Measurements from ENCODE around the gene PPP2R5A.
A peak's percentile ranks its signal among the peaks of the same experiment; 100 is the strongest.

Gene PPP2R5A

DNA sequence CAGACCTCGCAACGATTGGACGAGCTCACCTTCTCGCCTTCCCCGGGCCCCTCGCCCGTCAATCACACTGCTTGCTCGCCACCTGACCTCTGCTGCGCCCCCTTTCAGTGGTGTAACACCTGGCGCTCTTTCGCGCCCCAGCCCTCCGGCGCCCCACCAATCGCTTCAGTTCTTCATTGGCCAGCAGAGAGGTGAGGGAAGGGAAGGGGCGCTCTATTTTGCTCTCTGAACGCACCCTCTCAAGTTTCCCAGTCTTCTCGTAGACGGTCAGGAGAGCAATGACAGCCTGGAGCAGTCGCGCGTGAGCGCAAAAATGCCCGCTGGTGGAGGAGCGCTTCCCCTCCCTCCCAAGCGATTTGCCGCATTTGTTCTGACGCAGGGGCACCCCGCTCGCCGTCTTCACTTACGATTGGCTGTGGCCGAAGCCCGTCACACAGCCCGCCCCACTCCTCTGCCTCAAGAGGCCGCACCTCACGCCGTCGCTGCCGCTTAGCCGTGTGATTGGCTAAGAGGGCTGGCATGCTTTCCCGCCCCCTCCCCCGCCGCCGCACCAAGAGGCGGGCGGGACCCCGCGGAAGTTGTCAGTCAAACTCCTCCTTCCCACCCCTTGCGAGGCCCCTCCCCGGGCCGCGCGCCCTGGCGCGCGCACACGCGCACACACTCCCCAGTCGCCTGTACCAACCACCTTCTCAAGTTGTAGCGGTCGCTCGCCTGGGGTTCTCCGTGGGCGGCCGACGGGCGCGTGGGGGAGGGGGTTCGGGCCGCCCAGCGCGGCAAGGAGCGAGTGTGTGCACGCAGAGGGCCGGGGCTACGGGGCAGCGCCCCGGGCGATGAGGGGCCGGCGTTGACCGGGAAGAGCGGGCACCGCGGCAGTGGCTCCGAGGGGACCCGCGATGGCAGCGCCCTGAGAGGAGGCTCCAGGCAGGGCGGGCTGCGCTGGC is at the start of gene PPP2R5A:
PPP2R5A (plus strand) TSS at position 667 of the 941 bp plus-strand sequence. CDS start 701 bp downstream, outside the sequence.
- peak; percentile 99 for DNase-seq

DNA sequence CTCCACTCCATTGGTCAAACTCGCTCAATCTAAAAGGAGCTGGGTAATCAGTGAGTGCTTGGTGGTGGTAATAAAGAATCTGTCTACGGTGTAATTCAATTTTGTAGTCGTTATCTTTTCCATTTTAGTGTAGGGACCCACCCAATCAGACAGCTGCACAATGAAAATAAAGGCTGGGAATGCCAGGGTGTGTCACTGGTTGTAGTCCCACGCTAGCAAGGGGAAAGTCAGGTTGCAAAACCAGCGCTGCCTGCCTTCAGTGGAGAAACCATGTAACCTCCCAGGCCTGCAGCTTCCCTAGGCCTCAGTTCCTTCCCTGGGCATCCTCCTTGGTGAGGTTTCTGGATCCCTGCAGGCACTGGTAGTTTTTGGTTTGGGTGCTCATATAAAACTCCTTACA is 49.4 kb upstream of the PPP2R5A start:
- no peak for DNase-seq

DNA sequence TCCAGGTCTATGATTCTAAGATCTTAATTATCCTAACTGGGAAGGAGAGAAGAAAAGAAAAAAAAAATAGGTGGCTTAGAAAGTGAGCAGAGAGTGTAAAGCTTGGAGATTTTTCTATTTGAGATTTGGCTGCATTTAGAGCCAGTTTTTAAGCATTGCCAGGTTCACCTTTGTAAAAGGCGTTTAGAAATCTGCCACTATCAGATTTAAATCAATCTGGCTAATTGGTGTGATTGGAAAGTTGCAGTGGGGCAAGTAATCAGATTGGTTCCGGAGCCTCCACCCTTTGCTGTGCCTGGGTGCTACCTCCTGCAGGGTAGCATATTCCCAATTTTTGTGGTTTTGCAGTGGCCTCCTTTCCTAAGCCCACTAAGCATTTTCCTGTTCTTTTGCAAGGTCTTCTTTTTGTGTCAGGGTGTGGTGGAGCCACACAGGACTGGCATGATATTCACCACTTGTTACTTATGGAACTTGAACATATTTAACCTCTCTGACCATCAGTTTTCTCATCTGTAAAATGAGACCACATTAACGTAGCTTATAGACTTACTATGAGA is 48.5 kb upstream of the PPP2R5A start:
- DNase-seq: no peak

DNA sequence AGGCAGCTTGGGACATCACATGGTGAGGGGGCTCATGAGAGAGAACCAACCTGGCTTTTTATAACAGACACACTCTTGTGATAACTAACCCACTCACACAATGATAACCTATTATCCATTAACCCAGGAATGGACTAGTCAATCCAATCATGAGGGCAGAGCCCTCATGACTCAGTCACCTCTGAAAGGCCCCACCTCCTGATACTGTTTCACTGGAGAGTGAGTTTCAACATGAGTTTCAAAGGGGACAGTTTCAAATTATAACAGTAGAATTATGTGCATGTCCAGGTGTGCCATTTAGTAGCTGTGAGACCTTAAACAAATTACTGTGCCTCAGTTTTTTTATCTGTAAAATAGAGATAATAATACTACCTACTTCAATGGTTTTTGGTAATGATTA is 47.6 kb upstream of the PPP2R5A start:
- DNase-seq: no peak

DNA sequence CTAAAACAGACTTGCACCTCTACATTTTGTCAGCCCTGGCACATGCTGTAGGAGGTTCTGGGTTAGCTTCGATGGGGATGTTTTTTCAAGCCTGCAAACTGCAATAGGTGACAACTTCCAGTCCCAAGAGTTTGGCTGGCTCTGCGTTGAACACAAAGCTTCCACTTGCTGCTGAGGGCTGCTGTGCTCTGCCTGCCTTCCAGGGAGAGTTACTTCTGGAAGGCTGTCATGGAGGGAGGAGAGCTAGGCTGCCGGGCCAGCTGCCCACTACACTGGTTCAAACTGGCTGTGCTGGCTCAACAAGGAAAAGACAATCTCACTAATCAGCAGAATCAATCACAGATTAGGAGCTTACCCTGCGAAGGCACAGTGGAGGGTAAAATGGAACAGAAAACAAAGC is 46.7 kb upstream of the PPP2R5A start:
- no peak for DNase-seq

DNA sequence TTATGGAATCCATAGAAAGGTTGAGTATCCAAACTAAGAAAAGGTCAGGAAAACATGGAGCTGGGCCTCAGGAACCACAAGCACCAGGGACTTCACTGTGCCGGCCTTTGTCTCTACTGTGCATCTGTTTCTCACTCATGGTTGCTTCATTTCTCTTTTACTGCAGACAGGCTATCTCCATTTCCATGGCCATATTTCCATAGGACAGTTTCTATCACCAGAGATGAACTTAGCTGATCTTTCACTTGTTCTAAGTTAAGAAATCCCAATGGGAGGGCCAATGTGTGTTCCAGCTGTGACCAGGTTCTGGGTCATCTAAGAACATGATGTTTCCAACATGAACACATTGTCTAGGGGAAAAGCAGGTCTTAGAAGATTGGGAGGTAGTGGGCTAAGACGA is 43.7 kb upstream of the PPP2R5A start:
- no peak for DNase-seq

DNA sequence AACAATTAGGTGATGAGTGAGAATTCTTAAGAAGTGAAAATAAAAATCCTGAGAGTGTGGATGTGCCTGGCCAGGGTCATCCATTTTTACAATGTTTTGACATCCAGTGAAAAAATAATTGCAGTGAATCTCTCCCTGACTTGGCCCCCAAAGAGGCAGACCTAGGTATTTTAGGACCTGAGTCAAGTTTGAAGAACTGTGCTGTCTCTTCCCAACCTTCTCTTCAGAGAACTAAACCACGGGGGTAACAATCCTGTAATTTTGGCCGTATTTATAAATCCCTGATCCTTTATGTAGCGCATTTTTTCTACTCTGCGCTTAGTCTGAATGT is 43.3 kb upstream of the PPP2R5A start:
- DNase-seq: no peak

DNA sequence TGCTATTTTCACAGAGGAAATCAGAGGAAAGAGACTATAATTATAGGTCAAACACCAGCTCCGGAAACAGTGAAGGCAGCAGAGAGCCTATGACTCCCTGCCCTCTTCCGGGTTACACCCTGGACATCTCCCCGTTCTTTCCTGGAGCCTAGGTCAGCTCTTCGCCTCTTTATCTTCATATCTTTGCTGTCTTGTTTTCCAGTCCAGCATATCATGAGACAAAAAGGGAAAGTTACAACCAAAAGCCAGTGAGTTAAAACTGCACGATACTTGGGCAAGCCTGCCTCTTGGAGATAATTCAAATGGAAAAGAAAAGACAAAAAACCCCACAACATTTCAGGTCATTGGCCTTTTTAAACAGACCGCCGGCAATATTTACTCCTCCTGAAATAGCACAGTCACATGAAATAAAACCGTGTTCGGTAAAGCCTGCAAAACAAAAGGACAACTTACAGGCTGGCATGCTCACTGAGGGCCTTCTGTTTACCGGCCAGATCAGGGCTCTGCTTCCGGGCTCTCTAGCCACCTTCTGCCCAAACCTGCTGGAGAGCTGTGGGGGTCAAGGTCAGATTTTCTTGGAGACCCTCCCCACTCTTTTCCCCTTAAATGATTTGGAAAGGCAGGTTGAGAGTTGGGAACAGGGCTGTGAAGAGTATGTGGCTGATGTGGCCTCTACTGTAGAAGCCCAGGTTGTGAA is 42.8 kb upstream of the PPP2R5A start:
- peak; percentile 17 for DNase-seq

DNA sequence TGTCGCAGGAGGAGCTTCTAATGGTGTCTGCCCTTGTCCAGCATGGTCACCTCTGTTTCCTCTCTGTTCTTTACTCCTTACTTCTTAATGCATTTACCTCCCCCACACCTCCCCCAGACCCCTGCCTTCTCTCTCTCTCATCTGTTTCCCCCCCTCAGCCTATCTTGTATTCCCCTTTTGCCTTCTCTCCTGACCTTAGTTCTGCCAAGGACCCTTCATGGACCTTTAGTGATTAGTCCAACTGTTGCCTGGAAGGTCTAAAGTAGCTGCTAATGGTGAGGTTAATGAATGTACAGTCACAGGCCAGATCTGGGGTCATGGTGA is 42.3 kb upstream of the PPP2R5A start:
- no peak for DNase-seq

DNA sequence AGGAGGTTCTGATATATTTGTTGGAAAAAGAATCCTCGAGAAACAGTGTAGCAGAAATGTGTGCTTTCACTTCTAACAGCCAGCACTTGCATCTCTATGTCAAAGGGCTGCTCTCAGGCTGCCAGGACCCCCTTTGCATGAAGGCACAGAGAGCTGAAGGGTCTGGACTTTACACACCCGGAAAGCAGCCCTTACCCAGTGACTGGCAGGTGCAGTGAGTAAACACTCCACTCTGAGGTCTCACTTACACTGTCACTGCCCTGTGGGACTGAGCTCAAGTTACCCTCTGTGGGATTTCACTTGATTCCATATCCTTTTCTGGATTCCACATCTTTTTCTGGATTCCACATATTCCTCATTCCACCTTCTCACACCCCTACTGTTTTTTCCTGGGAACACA is 40.8 kb upstream of the PPP2R5A start:
- DNase-seq: peak; percentile 11

DNA sequence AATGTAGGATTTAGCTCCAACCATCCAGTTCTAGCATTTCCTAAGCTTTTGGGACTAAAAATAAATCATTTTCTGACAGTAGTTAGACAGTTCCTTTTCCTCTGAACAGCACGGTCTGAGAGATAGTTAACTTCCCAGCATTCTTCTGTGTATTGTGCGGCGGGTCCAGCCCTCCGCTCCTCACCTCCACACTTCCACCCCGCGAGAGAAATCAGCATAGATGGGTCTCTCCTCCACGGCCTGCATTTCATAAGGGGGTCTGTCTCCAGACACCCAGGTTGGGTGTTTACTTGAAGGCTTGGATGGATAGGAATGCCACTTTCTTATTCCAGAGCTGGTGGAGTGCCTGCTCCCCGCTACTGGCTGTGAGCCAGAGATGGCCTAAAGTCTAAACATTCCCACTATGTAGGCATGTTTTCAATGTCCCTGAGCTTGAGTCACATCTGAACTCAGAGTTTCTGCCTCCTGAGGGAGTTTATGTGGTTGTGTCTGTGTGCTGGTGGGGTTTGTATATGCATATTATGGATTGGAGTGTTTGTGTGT is 38.0 kb upstream of the PPP2R5A start:
- DNase-seq: no peak

DNA sequence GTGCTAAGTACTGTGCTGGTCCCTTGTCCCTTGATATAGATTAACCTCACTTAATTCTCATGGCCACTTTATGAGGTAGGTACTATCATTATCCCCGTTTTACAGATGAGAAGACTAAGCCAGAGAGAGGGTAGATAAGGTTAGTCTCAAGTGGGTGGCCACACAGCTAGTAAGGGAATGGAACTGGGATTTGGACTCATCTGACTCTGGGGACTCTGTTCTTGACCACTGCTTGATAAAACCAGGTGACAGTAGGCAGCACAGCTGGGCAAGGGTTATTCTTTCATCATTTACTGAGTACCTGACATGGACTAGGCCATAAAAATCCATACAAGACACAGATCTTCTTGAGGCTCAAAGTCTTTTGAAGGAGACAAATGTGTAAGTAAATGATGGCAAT is 37.2 kb upstream of the PPP2R5A start:
- DNase-seq: no peak

DNA sequence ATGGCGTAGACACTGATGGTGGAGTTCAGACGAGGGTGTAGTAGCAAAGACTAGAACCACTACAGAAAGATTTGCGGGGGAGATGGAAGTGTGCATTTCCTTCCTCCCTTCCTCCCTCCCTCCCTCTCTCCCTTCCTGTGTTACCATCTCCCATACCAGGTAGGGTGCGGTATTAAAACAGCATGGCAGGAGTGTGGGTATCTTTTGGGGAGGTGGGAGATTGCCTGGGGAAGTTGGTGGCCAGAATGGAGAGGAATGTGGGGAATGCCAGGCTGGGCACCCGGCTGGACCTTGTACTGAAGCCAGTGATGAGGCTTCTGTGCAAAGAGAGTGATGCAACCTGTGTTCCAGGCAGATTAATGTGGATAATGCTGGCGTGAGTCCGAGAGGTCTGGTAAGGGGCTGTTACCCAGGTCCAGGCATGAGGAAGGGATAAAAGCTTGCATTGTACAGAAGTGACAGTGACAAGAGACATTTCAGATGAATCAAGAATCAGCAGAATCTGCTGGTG is 30.3 kb upstream of the PPP2R5A start:
- DNase-seq: no peak

DNA sequence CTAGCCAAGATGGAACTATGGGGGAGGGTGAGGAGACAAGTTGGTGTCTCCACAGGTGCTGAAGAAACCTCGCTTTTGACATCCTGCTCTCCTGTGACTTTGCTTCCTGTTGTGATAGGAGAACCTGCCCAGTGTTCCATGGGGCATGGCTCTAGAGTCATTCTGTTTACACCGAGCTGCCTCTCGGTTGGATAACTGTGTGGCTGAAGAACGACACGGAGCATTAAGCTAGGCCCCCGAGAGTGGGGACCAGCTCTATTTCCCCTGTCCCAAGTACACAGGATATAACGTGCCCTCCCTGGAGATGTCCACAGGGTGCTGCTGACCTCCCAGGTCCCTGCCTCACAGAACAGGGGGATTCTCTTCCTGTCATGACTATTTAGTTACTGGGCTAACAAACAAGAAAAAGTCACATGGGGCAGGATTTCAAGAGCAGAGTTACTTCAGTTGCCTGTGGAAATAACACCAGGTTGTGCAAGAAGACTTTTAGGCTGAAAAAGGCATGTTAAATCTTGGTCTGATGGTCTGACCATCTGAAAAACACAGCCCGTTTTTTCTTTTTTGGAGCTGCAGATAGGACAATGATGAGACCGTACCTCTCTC is 29.4 kb upstream of the PPP2R5A start:
- DNase-seq: no peak

DNA sequence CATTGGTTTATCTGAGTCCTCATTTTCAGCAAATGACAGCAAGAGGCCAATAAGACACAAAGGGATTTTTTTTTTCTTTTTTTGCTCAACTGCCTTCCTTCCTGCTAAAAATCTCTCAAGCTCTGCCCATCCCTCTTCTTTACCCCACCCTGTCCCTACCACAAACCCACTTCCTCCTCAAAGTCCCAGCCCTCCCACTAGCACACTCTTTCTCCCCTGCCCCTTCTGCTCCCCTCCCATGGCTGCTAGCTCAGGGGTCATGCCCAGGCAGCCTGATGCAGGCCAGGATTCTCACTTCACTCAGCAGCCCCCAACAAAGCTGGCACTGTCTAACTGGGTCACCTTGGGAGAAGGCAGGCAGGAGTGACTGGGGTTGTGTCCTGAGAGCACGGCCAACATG is 28.8 kb upstream of the PPP2R5A start:
- DNase-seq: no peak

DNA sequence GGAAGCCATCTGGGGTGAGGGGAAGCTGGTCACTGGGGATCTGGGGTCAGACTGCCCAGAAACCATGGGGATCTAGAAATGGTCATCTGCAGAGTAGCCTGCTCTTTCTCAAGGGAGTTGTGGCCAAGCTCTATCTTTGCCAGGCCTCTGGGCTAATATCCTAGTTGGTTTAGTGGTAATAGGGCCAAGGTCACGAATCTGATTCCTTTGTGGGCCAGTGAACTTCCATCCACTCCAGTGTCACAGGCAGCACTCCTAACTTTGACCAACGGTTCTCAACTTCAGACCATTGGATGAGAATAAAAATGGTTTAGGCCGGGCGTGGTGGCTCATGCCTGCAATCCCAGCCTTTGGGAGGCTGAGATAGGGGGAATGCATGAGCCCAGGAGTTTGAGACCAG is 28.1 kb upstream of the PPP2R5A start:
- no peak for DNase-seq

DNA sequence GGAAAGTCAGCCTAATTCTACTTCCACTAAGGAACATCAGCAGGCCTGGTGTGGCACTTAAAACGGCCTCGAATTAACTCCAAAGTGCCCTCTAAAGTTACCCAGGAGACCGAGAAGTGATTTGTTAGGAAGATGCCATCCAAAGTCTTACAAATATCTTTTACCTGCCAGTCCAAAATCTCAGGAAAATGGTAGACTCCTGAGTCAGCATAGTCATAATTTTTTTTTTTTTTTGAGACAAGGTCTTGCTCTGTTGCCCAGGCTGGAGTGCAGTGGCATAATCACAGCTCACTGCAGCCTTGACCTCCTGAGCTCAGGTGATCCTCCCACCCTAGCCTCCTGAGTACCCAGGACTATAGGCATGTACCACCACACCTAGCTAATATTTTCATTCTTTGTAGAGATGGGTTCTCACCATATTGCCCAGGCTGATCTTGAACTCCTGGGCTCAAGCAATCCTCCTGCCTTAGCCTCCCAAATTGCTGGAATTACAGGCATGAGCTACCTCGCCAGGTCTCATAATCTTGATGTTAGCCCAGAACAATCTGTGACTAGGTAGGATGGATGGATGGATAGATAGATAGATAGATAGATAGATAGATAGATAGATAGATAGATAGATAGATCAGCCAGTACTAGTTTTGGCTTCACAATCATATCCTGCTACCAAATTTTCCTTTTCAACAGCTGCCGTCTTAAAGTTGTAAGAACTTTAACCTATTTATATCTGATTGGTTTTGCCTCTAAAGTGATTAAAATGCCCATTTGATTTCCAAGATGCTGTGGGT is 25.3 kb upstream of the PPP2R5A start:
- DNase-seq: no peak

DNA sequence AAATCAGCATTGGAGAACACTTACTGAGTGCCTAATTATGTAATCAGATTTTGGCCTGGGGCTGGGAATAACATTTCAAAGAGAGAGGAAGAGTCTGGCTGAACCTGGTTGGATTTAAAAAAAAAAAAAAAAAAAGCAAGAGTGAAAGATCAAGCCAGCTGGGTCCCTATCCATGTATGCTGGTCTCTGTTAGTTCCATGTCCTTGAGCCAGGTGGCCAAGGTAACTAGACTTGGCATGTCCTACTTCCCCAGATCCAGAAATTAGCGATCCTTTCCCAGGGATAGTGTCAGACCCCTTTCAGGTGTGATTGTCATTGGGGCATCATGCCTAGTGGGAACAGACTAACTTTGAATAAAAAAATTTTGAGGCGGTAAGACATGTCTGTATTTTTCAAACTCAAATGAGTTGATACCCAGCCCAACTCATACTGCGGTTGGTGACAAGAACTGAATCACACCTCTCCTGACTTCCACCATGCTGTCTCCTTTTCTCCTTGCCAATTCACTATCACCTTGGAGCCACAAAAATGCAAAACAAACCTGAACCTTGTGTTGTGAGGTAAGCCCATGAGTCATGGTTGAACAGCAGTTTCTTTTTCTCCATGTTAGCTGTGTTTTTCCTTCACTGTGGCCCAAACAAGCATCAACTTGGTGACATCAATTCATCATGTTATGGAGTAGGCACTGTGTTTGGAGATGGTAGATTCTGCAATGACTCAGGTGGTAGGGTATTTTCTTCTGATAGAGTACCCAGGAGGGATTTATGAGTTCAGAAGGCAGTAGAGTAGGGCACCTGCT is 24.5 kb upstream of the PPP2R5A start:
- DNase-seq: no peak

DNA sequence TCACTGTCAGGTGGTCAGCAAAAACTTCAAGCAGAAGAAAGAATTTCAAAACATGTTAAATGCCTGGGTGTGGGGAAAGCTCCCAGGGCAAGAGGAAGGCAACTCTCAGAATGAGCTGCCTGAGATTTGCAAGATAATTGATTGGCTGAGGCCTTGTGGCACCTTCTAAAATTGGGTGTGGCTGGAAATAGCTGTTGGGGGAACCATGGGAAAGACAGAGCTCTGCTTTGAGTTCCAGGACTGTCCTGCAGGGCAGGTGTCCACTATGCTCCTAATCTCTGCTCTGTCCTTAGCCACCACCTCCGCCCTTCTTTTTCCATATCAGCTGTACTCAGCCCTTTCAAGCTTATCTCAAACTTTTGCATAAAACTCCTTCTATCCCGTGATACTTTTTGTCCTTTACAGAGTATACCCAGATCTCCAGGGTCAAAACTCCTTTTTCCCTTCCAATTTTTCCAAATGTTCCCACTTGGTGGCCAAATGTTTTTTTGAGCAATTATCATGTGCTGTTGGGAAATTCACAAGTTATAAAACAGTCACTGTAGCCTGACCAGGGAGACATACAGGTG is 23.8 kb upstream of the PPP2R5A start:
- no peak for DNase-seq

DNA sequence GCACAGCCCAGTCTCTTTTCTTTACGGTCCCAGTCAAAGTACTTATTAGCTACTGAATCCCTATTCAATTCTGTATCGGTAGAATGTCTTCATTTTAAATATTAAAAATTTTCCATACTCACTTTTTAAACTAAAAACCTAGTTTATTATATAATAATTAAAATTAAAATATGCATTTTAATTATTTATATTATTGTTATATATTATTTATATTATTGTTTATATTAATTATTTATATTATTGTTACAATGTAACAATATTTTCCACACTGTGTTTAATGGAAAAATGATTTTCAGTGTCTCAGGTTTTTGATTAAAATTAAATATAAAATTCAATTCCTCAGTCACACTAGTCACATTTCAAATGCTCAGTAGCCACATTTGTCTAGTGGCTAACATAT is 18.2 kb upstream of the PPP2R5A start:
- no peak for DNase-seq

DNA sequence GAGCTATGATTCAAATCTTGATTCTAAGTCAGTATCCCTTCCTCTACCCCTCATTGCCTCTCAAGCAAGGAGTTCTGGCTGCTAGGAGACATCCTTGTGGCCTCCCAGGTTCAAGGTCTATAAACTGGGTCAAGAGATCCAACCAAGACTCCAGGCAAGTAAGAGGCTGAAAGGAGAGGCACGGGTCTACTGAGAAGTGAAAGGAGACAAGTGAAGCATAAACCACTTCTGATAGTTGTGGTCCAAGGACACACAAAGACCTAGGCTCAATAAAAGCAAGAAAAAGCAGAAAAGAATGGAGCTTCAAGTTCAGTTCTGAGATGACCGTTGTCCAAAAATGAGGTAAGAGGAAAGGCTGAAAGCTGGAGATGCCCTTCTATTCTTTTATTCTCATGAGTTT is 17.8 kb upstream of the PPP2R5A start:
- DNase-seq: no peak
